Neural progenitor cell (in vitro differentiated cells): ENCODE data around the gene RRP1. TPM values are rescaled to one million over a fixed set of nuclear protein-coding genes. Genes with fewer than 3 reads are reported as not detected.

Experiments used
- DNase-seq: peaks from one replicate; pipeline ENCODE4 v3.0.0-alpha.2; 2016; ENCODE audit warnings: low spot score
- H2AFZ ChIP-seq: fragments of 200-600 bp; sonication (generic); replicated peaks from 2 replicates; pipeline ENCODE4 v1.6.1; 2016; ENCODE audit warnings: antibody characterized with exemption
- H3F3A ChIP-seq: fragments of 200-600 bp; sonication (generic); 2 replicates; pipeline ENCODE4 v1.6.1; 2016; ENCODE audit warnings: antibody characterized with exemption, low read depth
- H3K27ac ChIP-seq: fragments of 200-600 bp; sonication (generic); 2 replicates; pipeline ENCODE4 v1.5.1; 2016; ENCODE audit warnings: mild to moderate bottlenecking
- H3K27me3 ChIP-seq: fragments of 200-600 bp; sonication (generic); 2 replicates; pipeline ENCODE4 v1.6.1; 2016; ENCODE audit warnings: mild to moderate bottlenecking, moderate library complexity
- H3K36me3 ChIP-seq: fragments of 200-600 bp; sonication (generic); 2 replicates; pipeline ENCODE4 v1.5.1; 2016
- H3K4me1 ChIP-seq: fragments of 200-600 bp; sonication (generic); 2 replicates; pipeline ENCODE4 v1.6.1; 2016; ENCODE audit warnings: mixed run types
- H3K4me2 ChIP-seq: fragments of 200-600 bp; sonication (generic); 2 replicates; pipeline ENCODE4 v1.6.1; 2016
- H3K4me3 ChIP-seq: fragments of 200-600 bp; sonication (generic); 2 replicates; pipeline ENCODE4 v1.5.1; 2016
- H3K79me2 ChIP-seq: fragments of 200-600 bp; sonication (generic); 2 replicates; pipeline ENCODE4 v1.6.1; 2016; ENCODE audit warnings: low read depth
- H3K9ac ChIP-seq: fragments of 200-600 bp; sonication (generic); 2 replicates; pipeline ENCODE4 v1.6.1; 2016
- H3K9me3 ChIP-seq: fragments of 200-600 bp; sonication (generic); 2 replicates; pipeline ENCODE4 v1.5.1; 2016; ENCODE audit warnings: low read depth
- H4K20me1 ChIP-seq: fragments of 200-600 bp; sonication (generic); 2 replicates; pipeline ENCODE4 v1.6.1; 2016; ENCODE audit warnings: low read depth
- H3K27ac Mint-ChIP-seq: 3 replicates; pipeline ENCODE4 v1.8.0; 2021; ENCODE audit warnings: mixed read lengths
- H3K27me3 Mint-ChIP-seq: 2 replicates; pipeline ENCODE4 v1.8.0; 2022; ENCODE audit warnings: low read depth, mild to moderate bottlenecking, inconsistent platforms, moderate library complexity, mixed read lengths; ENCODE audit not compliant: insufficient read depth
- H3K36me3 Mint-ChIP-seq: 3 replicates; pipeline ENCODE4 v1.8.0; 2021; ENCODE audit warnings: mixed read lengths
- H3K4me1 Mint-ChIP-seq: 3 replicates; pipeline ENCODE4 v1.8.0; 2021; ENCODE audit warnings: mixed read lengths
- H3K4me3 Mint-ChIP-seq: 3 replicates; pipeline ENCODE4 v1.8.0; 2021; ENCODE audit warnings: mild to moderate bottlenecking, moderate library complexity, mixed read lengths
- H3K9me3 Mint-ChIP-seq: 3 replicates; pipeline ENCODE4 v1.8.0; 2020; ENCODE audit warnings: mixed read lengths
- CTCF ChIP-seq: fragments of 200-600 bp; sonication (generic); IDR thresholded peaks from 2 replicates; pipeline ENCODE4 v1.5.1; 2017; ENCODE audit warnings: antibody characterized with exemption, mild to moderate bottlenecking
- EZH2 ChIP-seq: fragments of 200-600 bp; sonication (generic); IDR thresholded peaks from 2 replicates; pipeline ENCODE4 v1.6.1; 2017; ENCODE audit warnings: antibody characterized with exemption, mild to moderate bottlenecking, moderate library complexity
- EZH2phosphoT487 ChIP-seq: fragments of 200-600 bp; sonication (generic); IDR thresholded peaks from 2 replicates; pipeline ENCODE4 v1.6.1; 2017; ENCODE audit warnings: antibody characterized with exemption
- total RNA-seq: library from RNA; depleted of rRNA; stranded (reverse); fragments of >200 nt; gene quantifications from 2 replicates; pipeline ENCODE4 v1.2.3, GENCODE V29; 2015; ENCODE audit warnings: low replicate concordance

RRP1 gene
- total RNA-seq, 1 donor from 2014 or later = 18.4 TPM

- H3K36me3 ChIP-seq = no peaks in the 10 kb centered on the region
- H4K20me1 ChIP-seq = no peaks in the 10 kb centered on the region
- H3F3A ChIP-seq = peaks cover 9% of the 10 kb centered on the region
- H3K27me3 ChIP-seq = no peaks in the 10 kb centered on the region
- no peaks in the 10 kb centered on the region for H3K79me2 ChIP-seq
- no peak overlapping the region for H3K4me2 ChIP-seq
- H2AFZ ChIP-seq = no peak overlapping the region
- peaks cover 6% of the 10 kb centered on the region for H3K9me3 Mint-ChIP-seq
- H3K4me3 Mint-ChIP-seq = peak overlapping the region; percentile 33
- DNase-seq = peak; percentile 66
- H3K4me1 Mint-ChIP-seq = peaks cover 16% of the 10 kb centered on the region
- peaks cover 18% of the 10 kb centered on the region for H3K4me1 ChIP-seq
- H3K27me3 Mint-ChIP-seq = peaks cover 9% of the 10 kb centered on the region
- no peak overlapping the region for H3K4me3 ChIP-seq
- TF ChIP-seq CTCF = no peak
- no peak for TF ChIP-seq EZH2phosphoT487
- TF ChIP-seq EZH2 = no peak
- no peak overlapping the region for H3K9ac ChIP-seq
- H3K27ac ChIP-seq = peak overlapping the region; percentile 13
- no peaks in the 10 kb centered on the region for H3K9me3 ChIP-seq
- no peak overlapping the region for H3K27ac Mint-ChIP-seq
- no peaks in the 10 kb centered on the region for H3K36me3 Mint-ChIP-seq
Measured at GRCh38 chr21:43814215-43815106, 25.1 kb downstream of the RRP1 start.

- H3K4me3 ChIP-seq = no peak overlapping the region
- TF ChIP-seq EZH2 = no peak
- no peak for TF ChIP-seq EZH2phosphoT487
- no peak for TF ChIP-seq CTCF
- peaks cover 16% of the 10 kb centered on the region for H3K4me1 Mint-ChIP-seq
- no peaks in the 10 kb centered on the region for H3K36me3 Mint-ChIP-seq
- peaks cover 9% of the 10 kb centered on the region for H3F3A ChIP-seq
- H4K20me1 ChIP-seq = no peaks in the 10 kb centered on the region
- H3K27me3 Mint-ChIP-seq = peaks cover 8% of the 10 kb centered on the region
- no peak overlapping the region for H2AFZ ChIP-seq
- H3K9me3 Mint-ChIP-seq = peaks cover 6% of the 10 kb centered on the region
- H3K9me3 ChIP-seq = no peaks in the 10 kb centered on the region
- no peak overlapping the region for H3K27ac Mint-ChIP-seq
- H3K4me3 Mint-ChIP-seq = peak overlapping the region; percentile 33
- H3K79me2 ChIP-seq = no peaks in the 10 kb centered on the region
- no peak overlapping the region for H3K27ac ChIP-seq
- peaks cover 18% of the 10 kb centered on the region for H3K4me1 ChIP-seq
- DNase-seq = peak; percentile 55
- H3K9ac ChIP-seq = no peak overlapping the region
- peak overlapping the region; percentile 57 for H3K4me2 ChIP-seq
- H3K27me3 ChIP-seq = no peaks in the 10 kb centered on the region
- no peaks in the 10 kb centered on the region for H3K36me3 ChIP-seq
Measured at GRCh38 chr21:43815107-43815613, 25.8 kb downstream of the RRP1 start.

- H3K4me2 ChIP-seq = no peak overlapping the region
- H3K27me3 ChIP-seq = no peaks in the 10 kb centered on the region
- no peak overlapping the region for H3K27ac Mint-ChIP-seq
- no peak overlapping the region for H3K4me3 ChIP-seq
- H3K36me3 Mint-ChIP-seq = no peaks in the 10 kb centered on the region
- no peaks in the 10 kb centered on the region for H3K36me3 ChIP-seq
- H2AFZ ChIP-seq = no peak overlapping the region
- peaks cover 8% of the 10 kb centered on the region for H3K27me3 Mint-ChIP-seq
- peaks cover 6% of the 10 kb centered on the region for H3K9me3 Mint-ChIP-seq
- DNase-seq = no peak
- no peaks in the 10 kb centered on the region for H3K9me3 ChIP-seq
- H3K27ac ChIP-seq = no peak overlapping the region
- H3F3A ChIP-seq = peaks cover 9% of the 10 kb centered on the region
- no peaks in the 10 kb centered on the region for H3K79me2 ChIP-seq
- H3K9ac ChIP-seq = no peak overlapping the region
- peaks cover 16% of the 10 kb centered on the region for H3K4me1 ChIP-seq
- H3K4me3 Mint-ChIP-seq = no peak overlapping the region
- TF ChIP-seq EZH2phosphoT487 = no peak
- TF ChIP-seq EZH2 = no peak
- no peak for TF ChIP-seq CTCF
- no peaks in the 10 kb centered on the region for H4K20me1 ChIP-seq
- peaks cover 16% of the 10 kb centered on the region for H3K4me1 Mint-ChIP-seq
Measured at GRCh38 chr21:43815991-43816390, 26.6 kb downstream of the RRP1 start.
